HG03095 (cell line): ENCODE measurements around the gene ACOX1.

ENCODE experiments used
- ATAC-seq: cut with Tn5 transposase; IDR thresholded peaks from one replicate; pipeline ENCODE4 v1.9.1; 2021; ENCODE audit warnings: moderate library complexity; ENCODE audit not compliant: unreplicated experiment

ACOX1 gene

DNA sequence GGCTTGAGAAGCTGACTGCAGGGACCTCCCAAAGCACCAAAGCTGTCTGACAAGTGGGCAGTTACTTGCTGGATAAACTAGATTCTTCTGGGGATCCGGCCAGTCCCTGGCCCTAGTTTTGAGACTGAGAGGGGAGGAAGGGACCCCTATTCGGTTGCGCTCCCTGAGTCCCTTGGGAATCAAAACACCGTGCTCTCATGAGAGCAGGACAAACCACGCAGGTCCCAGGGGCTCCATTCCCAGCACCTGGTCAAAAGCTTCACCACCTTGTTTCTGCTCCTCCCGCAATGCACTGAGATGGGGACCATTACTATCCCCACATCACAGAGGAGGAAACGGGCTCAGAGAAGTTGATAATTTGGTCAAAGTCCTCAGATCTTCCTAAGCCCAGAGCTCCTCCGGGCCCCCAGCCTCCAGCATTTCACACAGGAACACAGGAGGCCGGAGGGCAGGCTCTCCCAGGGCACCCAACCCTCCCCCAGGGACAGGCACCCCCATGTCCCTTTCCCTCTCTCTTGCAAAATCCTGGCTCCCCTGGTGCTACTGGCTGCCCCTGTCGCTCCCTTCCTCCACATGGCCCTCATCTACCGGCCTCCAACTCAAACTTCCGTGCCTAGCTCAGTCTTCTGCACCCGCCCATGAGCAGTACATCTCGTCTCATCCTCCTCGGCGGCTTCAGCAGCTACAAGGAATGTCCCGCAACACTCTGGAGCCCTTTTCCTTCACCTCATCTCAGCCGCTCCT is 85.5 kb downstream of the ACOX1 start:
- ATAC-seq, result no peak

GRCh38 chr17:75892556-75893224 is 86.3 kb downstream of the ACOX1 start:
- no peak for ATAC-seq

DNA sequence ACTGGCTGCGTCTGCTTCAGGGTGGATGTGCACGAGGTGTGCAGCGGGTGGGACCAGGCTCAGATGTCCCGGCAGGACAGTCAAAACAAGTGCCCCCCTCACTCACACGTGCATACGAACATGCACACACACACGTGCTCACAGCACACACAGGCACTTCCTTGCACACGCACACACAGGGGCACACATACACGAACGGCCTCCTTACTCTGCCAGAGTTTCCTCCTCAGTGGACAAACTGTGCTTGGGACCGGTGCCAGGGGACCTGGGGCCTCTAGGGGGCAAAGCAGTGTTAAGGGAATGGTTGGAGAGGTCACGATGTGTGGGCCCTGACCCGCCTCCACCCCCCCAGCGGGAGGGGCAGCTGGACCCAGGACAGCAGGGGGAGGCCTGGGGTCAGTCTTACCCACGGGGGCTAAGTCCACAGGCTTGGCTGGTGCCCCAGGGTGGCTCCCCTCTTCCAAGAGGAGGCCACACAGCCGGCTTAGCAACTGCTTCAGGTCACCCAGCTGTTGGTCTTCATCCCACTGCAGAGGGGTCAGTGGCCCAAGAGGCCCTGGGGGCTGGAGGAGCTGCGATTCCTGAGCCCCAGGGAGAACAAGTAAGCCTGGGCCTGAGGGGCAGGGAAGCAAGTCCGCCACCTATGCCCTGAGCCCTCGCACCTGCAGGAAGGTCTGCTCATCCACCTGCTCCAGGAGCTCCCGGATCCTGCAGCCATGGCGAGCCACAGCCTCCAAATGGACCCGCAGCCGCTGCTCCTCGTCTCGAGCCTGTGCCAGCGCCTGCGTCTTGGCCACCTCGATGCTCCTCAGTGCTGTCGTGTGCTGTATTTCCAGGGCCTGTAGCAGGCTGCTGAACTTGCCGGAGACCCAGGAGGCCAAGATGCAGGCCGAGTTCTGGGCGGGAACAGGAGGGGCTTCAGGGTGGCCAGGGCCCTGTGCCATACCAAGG is 87.1 kb downstream of the ACOX1 start:
- no peak for ATAC-seq
